ENCODE measurements around the gene IPO9.

- TF ChIP-seq POLR2A (IDR thresholded peaks at IDR 0.05) = no peak
- TF ChIP-seq, protein P1, sequence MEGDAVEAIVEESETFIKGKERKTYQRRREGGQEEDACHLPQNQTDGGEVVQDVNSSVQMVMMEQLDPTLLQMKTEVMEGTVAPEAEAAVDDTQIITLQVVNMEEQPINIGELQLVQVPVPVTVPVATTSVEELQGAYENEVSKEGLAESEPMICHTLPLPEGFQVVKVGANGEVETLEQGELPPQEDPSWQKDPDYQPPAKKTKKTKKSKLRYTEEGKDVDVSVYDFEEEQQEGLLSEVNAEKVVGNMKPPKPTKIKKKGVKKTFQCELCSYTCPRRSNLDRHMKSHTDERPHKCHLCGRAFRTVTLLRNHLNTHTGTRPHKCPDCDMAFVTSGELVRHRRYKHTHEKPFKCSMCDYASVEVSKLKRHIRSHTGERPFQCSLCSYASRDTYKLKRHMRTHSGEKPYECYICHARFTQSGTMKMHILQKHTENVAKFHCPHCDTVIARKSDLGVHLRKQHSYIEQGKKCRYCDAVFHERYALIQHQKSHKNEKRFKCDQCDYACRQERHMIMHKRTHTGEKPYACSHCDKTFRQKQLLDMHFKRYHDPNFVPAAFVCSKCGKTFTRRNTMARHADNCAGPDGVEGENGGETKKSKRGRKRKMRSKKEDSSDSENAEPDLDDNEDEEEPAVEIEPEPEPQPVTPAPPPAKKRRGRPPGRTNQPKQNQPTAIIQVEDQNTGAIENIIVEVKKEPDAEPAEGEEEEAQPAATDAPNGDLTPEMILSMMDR (IDR thresholded peaks at IDR 0.05) = no peak
- no peak for TF ChIP-seq EP300 (IDR thresholded peaks at IDR 0.05)
These were observed 3.7 kb upstream of the IPO9 start for GRCh38 chr1:201825245-201825644.
